Activated CD4-positive, CD25-positive, alpha-beta regulatory T cell treated with anti-CD3 and anti-CD28 coated beads, Interleukin-2, amount 50 U/mL, for 24 hours (primary cell): ENCODE measurements around the gene WDFY2.

ENCODE experiments used
- ATAC-seq, 2 donors: fragments of 150-1000 bp; cut with Tn5 transposase; one replicate each; pipeline ENCODE4 v1.10.0; 2021; ENCODE audit warnings: mild to moderate bottlenecking in 1 of 2, moderate library complexity in 1 of 2

WDFY2 gene

DNA sequence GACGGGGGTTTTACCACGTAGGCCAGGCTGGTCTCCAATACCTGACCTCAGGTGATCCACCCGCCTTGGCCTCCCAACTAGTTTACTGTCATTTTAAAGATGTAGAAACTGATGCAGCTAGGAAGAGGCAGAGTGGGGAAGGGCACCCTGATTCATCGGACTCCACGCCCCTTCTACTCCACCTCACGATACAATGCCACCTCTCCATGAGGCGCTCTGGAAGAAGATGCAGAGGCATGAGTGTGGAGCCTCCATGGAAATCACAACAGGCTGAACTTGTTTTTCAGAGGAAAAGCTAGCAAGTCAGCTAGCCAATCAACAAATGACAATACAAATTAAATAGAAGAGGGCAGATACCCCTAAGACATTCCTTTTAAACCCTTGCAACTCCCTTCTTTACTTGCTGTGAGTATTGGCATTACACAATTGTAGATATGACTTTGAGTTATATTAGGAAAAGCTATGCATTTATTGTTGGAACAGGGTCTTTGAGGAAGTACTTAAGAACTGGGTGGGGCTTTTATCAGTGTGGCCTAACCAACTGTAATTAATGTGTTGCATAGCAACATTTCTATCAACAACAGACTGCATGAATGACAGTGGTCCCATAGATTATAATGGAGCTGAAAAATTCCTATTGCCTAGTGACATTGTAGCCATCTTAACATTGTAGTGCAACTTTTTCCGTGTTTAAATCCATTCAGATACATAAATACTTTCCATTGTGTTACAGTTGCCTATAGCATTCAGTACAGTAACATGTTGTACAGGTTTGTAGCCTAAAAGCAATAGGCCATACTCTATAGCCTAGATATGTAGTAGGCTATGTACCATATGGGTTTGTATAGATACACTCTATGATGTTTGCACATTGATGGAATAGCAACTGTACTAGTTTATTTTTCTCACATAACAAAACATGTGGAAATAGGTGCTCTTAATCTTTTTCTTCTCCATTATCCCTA is 17.6 kb downstream of the WDFY2 start:
- no peak for ATAC-seq

- ATAC-seq, result no peak
Observed at GRCh38 chr13:51603716-51604115, 19.5 kb downstream of the WDFY2 start.

DNA sequence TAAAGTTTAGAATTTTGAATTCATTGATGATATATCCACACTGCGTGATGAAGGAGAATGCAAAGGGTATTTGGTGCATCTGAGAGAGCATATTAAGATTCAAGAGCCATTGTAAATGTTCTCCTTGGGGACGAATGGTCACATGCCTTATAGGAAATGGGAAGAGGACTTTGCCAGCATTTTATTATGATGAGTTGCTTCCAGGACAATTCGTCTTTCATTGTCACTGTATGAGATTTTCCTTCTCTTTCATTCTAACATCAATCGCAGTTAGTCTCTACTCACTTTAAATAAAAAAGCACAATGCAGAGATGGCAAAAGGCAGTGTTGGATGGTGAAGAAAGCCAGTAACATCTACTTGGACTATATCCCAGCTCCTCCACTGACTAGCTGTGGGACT is 21.4 kb downstream of the WDFY2 start:
- no peak for ATAC-seq

- ATAC-seq, result no peak
Observed at GRCh38 chr13:51607165-51607564, 22.9 kb downstream of the WDFY2 start.

DNA sequence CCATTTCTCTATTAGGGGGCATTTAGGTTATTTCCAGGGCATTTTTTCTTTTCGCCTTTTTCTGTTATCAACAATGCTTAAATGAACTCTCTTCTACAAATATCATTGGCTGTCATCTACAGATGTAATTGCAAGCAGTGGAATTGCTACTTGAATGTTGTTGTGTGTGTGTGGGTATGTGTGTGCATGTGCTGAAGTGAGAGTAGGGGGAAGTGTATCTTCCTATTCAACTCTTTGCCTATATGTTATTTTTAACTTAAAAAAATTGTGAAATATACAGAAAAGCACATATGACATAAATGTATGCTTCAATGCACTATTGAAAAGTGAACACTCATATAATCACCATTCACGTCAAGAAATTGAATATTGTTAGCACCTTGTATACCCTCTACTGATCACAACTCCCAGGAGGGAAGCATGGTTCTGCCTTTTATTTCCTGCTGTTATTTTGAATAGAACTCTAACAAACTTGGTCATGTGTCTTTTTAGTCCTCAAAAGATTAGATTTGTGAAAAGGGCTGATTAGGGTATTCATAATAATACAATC is 24.7 kb downstream of the WDFY2 start:
- no peak for ATAC-seq

DNA sequence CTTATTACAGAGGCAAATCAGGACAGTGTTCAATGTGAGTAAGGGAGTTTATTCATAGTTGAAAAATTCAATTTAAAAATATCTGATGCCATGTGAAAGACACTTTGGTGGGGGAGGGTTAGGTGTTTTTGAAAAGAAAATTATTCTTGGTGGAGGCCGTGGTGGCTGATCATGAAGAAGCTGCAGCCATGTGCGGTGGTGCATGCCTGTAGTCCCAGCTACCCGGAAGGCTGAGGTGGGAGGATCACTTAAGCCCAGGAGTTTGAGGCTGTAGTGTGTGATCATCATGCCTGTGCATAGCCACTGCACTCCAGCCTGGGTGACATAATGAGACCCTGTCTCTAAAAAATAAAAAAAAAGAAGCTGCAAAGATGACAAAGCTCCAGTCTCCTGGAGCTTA is 28.6 kb downstream of the WDFY2 start:
- no peak for ATAC-seq

GRCh38 chr13:51613535-51613934 is 29.3 kb downstream of the WDFY2 start:
- no peak for ATAC-seq

DNA sequence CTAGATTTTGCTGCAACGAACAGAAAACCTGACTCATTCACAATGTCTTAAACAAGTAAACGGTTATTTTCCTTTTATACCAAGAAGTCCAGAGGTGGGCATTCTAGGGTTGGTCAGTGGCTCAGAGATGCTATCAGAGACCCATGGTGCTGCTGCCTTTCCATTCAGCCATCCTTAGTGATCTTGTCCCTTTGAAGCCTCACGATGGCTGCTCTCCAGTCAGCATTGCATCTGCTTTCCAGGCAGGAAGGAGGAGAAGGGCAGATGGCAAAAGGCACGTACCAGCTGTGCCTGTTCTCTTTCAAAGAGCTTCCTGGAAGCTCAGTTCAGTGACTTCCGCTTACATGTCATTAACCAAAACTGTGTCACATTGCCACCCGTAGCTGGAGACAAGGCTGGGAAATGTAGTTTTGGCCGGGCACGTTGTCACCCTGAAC is 30.1 kb downstream of the WDFY2 start:
- ATAC-seq, result peak; percentile 88 to 89

DNA sequence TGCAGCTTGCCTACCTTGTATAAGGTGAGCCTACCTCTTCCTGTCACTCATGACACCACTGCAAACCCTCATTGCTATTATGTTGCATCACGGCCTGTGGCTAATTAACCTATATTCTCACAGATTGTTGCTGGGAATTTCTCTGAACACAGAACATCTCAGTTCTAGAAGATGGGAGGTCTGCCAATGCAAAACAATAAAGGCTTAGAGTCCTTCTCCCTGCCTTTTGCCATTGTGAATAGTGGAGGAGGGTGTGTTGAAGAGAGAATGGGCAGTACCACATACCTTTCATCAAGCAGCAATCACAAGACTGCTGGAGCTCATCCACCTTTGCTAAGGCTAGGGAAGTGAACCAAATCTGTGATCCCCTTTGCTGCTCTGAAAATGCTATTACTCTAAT is 34.4 kb downstream of the WDFY2 start:
- no peak for ATAC-seq

DNA sequence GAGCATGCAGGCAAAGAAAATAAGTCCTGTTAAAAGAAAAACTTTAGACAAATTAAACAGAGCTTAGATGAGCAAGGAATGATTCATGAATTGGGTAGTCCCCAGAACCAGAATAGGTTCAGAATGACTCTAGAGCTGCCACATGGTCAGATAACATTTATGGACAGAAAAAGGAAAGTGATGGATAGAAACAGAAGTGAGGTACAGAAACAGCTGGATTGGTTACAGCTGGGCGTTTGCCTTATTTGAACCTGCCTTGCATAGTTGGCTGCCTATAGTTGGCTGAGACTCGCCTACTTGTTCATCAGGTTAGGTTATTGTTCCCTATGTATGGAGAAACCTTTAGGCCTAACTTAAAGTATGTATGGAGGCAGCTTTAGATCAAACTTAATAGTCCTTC is 35.4 kb downstream of the WDFY2 start:
- ATAC-seq, result peak; percentile 77 to 80

DNA sequence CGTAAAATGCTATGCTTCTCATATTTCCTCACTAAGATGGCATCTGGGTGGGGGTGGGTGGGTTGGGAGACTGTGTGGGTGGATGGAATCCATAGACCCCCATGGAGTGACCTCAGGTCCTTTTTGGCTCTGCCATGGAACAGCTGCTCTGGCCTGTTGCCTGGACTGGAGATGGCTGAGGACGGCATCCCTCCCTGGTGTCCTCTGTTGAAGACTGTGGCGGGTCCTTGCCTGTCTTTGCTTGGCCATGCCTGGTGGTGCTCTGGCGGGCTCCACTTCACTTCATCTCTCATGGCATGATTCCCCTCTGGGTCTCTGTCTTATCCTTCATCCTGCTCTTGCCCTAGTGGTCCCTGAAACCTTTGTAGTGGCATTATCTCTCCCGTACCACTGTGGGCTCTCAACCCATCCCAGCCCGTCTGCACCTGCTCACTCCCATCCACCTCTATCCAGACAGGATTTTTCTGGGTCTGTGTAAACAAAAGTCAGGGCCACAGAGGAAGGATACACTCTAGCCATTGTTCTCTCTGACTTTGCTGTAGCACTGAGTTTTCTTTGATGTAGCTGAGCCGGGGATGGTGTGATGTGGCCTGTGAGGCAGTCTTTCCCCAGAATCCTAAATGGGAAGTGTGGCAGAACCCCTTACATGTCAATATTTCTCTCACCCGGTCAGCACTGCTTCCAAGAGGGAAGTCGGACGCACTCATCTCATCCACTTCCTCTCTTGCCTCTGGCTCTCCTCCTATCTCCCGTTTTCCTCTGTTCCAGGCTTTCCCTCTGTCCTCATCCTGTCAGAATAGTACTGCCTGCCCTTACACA is 36.1 kb downstream of the WDFY2 start:
- ATAC-seq, result no peak

GRCh38 chr13:51621602-51622001 is 37.3 kb downstream of the WDFY2 start:
- ATAC-seq, result no peak

- ATAC-seq, result no peak
Observed at GRCh38 chr13:51623473-51623872, 39.2 kb downstream of the WDFY2 start.

DNA sequence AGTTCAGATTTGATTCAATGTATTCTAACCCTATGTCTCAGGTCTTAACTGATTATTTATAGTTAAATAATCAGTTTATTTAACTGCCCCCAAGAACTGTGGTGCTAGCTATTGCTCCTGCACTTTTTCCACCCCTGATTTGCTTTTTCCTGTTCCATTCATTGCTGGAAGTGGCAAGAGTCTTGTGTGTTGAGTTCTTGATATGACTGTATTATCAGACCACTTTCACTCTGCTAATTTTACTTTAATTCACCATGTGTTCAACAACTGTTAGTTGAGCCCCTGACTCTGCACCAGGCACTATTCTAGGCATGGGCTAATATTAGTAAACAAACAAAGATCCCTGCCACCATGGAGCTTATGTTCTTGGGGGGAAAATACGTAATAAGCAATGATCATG is 39.9 kb downstream of the WDFY2 start:
- ATAC-seq, result no peak

DNA sequence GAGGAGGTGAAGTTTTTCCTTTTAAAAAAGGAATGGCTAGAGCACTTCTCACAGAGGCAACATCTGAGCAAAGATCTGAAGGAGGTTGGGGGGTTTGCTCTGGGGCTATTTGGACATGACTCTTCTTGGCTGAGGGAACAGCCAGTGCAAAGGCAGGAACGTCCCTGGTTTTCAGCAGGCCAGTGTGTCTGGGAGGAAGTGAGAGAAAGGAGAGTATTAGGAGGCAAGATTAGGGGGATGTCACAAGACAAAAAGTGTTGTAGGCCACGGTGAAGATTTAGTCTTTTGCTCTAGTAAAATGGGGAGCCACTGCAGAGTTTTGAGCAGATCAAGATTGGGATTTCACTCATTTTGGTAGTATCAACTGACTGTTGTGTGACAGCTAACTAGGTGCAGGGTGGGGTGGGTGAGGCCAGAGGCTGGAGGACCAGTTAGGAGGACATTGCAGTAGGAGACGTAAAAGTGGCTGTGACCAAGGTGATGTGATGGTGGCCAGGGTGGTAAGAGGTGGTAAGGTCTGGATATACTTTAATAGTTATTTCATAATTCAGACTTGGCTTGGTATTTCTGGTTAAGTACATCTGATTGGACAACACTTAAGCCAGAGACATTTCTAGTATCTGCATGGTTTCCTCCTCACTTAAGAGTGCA is 40.6 kb downstream of the WDFY2 start:
- no peak for ATAC-seq

DNA sequence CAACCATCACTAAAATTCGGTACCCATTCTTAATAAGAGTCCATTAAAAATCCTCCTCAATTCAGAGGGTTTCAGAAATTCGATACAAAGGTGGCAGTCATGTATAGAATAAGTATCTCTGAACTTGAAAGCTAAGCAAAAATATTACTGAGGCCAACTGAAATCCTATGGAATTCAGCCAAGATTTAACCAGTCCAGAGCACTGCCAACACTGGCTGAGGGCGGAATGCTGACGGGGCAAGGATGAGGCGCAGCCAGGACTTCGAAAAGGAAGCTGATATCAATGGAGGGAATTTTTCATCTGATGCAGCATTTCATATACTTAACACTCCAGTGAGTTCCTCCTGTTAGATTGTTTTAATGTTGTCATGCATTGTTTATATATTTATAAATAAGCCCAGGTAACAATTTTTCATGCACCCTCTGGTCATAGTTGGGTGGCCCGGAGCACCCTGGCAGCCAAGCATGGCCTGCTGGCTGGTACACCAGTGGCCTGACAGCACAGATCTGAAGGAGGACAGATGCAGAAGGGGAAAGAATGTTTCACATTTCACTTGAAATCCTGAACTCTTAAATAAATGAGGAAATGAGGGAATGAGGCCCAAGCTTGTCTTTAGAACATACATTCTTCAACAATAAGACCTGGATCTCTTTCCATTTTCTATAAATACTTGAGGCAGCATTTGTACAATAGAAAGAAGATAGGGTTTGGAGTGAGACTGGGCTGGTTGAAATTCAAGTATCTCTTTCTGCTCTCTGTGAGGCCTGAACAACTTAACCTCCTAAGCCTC is 41.5 kb downstream of the WDFY2 start:
- no peak for ATAC-seq

- no peak for ATAC-seq
Observed at GRCh38 chr13:51626749-51627148, 42.5 kb downstream of the WDFY2 start.

- no peak for ATAC-seq
Observed at GRCh38 chr13:51628059-51628852, 44.0 kb downstream of the WDFY2 start.

GRCh38 chr13:51629491-51630287 is 45.4 kb downstream of the WDFY2 start:
- ATAC-seq, result no peak

- ATAC-seq, result no peak
Observed at GRCh38 chr13:51630288-51630615, 46.0 kb downstream of the WDFY2 start.
